NCI-H1417 treated with DMSO at 0.1 percent for 48 hours (cell line): ENCODE results near the gene EFNB3.
A peak's percentile ranks its signal among the peaks of the same experiment; 100 is the strongest.

Source experiments
- DNase-seq: peaks from one replicate; lab custom pipeline; 2025; lab: John Stamatoyannopoulos, UW

Gene EFNB3, protein sequence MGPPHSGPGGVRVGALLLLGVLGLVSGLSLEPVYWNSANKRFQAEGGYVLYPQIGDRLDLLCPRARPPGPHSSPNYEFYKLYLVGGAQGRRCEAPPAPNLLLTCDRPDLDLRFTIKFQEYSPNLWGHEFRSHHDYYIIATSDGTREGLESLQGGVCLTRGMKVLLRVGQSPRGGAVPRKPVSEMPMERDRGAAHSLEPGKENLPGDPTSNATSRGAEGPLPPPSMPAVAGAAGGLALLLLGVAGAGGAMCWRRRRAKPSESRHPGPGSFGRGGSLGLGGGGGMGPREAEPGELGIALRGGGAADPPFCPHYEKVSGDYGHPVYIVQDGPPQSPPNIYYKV

DNA sequence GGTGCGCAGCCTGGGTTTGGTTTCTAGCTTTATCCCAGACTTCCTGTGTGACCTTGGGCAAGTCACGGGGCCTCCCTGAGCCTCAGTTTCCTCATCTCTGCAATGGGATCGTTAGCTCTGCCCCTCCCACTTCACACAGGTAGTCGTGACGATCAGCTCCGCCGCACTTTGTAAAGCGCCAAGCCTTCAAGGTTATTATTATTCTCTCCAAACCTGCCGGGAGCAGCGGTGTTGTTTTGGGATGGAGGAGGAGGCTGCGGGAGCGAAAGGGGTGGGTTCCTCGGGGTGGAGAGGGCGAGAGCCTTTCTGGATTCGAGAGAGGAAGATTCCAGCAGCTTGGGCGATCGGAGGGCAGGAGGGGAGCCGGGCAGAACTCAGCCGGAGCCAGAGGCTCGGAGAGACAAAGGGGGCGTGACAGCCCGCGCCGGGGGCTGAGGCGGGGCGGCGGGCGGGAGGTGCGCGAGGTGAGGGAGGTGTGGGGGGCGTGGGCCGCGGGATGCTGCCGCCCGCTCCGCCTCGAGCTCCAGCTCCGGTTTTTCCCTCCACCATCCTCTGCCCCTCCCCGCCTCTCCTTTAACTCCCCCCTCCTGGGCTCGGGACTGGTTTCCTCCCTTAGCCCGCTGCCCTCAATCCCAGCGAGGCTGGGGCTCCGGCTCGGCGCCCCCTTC is at the start of gene EFNB3:
EFNB3 (plus strand) TSS at position 602 of the 668 bp plus-strand sequence. CDS start 397 bp downstream, outside the sequence.
- no peak for DNase-seq

DNA sequence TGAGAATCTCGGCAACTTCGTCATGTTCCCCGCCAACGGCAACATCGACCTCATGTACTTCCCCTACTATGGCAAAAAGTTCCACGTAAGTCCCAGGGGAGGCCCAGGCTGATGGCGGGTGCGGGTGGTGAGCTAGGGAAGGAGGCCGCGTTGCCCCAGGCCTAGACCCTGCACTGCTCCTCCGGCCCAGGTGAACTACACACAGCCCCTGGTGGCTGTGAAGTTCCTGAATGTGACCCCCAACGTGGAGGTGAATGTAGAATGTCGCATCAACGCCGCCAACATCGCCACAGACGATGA is 49.5 kb upstream of the EFNB3 start:
- no peak for DNase-seq

DNA sequence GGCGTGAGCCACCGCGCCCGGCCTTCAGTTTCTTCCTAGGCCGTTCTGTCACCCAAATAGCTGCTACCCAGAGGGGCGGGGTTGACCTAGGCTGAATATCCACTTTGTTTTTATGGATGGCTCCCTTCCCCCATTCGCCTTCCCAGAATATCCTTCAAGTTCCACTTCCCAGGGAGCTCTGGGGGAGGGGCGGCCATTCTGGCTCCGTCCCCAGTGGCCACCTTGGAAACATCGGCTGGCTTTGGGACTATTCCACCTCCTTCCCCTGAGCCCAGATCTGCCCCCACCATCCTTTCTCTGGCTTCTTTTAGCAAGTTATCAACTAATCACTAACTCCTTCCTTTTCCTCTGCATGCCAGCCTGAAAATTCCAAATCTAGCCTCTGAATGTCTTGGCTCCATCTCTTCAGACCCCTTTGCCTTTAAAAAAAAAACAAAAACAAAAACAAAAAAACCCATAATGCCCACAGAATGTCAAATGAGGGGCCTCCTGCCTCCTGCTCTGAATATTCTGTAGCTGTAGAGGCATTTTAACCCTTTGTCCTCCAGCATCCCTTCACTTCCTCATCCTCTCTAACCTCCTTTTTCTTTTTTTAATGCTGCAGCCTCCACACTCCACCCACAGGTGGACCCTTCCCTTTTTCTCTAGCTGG is 47.9 kb upstream of the EFNB3 start:
- DNase-seq = no peak

DNA sequence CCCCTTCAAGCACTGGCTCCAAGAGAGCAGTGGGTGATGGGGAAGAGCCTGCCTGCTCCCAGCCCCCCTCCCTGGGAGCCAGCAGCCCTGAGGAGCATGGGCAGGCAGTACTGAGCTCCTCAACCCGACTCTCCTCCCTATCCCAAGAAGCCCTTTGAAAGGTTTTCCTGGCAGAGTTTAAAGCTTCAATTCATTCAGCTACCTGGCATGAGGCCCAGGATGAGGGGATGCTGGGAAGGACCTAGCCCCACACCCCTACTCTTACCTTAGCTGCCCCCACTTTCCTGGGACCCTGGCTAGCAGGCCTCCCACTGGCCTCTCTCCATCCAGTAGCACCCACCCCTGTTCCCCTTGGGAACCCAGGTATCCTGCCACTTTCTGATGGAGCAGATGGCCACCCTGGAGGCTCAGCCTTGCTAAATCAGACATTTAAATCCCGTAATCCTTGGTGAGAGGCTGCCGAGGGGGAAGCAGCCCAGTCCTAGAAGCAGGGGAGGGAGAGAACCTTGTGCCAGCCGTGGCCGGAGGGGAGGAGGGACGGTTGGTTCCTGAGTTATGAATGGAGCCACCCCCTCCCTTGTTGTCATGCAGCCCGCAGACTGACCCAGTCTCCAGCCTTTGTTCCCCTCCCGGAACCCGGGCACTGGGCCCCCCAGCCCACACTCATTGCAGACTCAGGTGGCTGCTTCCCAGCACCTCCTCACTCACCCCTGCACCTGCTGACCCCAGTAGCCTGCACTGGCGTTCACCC is 37.2 kb upstream of the EFNB3 start:
- DNase-seq = no peak

DNA sequence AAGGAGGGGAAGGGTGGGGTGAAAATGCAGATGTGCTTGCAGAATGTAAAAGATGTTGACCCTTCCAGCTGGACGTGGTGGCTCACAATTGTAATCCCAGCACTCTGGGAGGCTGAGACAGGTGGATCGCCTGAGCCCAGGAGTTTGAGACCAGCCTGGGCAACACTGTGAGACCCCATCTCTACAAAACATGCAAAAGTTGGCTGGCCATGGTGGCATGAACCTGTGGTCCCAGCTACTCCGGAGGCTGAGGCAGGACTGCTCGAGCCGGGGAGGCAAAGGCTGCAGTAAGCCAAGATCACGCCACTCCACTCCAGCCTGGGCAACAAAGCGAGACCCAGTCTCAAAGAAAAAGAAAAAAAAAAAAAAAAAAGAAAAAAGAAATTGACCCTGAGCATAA is 36.5 kb upstream of the EFNB3 start:
- DNase-seq = no peak

DNA sequence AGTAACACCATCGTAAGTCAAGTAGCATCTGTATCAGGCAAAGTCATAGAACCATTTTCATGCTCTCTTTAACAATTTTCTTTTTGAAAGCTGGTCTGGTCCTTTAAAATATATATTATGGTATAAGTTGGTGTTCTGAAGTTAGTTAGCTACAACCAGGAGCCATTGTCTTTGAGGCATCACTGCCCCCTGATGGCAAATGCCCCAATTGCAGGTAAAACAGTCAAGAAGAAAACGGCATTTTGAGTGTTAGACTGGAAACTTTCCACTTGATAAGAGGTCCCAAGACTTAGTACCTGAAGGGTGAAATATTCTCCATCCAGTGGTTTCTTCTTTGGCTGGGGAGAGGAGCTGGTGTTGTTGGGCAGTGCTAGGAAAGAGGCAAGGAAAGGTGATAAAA is 31.8 kb upstream of the EFNB3 start:
- no peak for DNase-seq

DNA sequence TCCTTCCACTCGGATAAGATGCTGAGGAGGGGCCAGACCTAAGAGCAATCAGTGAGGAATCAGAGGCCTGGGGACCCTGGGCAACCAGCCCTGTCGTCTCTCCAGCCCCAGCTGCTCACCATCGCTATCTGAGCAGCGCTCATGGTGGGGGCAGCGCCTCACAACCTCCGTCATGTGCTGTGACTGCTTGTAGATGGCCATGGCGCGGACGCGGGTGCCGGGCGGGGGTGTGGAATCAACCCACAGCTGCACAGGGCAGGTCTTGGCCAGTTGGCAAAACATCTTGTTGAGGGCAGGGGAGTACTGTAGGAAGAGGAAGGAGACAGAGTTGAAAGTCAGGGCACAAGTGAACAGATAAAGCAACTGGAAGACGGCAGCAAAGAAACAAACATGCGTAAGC is 30.1 kb upstream of the EFNB3 start:
- DNase-seq = no peak

DNA sequence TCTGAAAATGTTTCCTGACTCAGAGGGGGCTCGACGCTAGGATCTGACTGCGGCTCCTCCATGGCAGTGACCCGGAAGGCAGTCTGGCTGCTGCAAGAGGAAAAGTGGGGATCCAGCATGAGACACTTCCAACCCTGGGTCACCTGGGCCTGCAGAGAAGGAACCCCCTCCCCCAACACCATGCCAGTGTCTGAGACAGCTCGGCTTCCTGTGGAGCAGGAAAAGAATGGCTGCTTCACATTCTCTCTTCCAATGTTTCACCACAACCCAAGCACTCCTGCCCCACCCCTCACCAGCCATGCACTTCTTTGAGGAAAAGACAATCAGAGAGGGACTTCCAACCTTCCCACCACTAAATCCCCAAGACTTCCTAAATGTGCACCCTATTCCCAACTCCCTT is 28.5 kb upstream of the EFNB3 start:
- DNase-seq = no peak

DNA sequence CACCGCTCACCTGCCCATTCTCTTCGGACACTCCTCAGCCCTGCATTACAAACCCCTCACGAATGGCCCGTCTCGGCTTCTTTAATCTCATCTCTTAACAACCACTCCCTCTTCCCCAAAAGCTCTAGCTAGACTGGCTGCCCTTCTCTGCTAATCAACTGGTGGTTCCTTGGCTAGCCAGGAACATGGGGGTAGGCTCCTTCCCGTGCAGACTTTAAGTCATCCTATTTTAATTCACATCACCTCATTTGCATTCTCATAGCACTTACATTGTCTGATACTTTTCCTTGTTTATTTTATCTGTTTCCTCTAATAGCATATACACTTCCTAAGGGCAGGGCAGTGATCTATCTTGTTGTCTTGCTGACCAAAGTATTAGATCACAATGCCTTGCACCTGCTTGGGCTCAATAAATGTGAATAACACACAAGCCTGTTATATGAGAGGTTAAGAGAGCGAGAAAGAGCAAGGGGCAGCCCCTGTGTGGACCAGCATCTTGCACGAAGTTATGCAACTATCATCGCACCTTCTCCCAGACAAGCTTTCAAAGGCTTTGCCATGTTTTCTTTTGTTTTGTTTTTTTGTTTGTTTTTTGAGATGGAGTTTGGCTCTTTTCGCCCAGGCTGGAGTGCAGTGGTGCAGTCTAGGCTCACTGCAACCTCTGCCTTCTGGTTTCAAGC is 27.5 kb upstream of the EFNB3 start:
- no peak for DNase-seq

DNA sequence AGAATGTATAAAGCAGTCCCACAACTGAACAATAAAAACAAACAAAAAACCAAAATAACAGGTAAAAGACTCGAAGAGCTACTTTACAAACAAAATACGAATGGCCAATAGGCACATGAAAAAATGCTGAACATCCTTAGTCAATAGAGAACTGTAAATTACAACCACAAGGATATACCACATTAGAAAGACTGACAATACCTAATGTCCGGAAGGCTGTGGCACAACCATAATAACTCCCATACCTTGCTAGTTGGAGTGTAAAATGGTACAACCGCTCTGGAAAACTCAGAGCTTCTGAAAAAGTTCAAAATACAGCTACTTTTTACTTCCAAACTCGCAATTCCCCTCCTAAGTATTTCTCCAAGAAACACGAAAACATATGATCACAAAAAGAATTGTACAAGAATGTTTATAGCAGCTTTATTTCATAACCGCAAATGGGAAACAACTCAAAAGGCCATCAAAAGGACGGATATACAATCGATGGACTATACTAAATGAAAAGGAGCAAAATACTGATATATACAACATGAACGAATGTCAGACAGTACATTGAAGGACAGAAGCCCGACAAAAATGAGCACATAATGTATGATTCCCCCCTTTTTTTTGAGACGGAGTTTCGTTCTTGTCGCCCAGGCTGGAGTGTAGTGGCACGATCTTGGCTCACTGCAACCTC is 20.0 kb upstream of the EFNB3 start:
- DNase-seq = no peak

DNA sequence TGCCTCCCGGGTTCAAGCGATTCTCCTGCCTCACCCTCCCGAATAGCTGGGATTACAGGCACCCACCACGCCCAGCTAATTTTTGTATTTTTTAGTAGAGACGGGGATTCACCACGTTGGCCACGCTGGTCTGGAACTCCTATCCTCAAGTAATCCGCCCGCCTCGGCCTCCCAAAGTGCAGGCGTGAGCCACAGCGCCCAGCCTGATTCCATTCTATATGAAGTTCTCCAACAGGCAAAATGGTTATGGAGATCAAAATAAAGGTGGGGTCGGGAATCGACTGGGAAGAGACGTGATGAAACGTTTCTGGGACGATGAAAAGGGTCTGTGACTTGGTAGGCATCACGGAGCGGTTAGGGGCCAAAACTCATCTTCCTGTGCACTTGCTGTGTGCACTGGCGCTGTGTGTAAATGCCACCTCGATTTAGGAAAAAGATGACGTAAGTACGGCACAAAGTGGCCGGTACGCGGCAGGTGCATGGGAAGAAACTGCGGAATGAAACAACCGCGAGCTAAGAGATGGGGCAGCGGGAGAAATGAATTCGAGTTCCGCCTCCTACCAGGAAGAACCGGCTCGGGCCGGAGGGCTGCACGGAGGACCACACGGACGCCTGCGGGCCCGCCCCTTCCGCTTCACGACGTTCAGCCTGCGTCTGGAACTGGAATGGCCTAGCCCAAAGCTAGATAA is 19.3 kb upstream of the EFNB3 start:
- no peak for DNase-seq

DNA sequence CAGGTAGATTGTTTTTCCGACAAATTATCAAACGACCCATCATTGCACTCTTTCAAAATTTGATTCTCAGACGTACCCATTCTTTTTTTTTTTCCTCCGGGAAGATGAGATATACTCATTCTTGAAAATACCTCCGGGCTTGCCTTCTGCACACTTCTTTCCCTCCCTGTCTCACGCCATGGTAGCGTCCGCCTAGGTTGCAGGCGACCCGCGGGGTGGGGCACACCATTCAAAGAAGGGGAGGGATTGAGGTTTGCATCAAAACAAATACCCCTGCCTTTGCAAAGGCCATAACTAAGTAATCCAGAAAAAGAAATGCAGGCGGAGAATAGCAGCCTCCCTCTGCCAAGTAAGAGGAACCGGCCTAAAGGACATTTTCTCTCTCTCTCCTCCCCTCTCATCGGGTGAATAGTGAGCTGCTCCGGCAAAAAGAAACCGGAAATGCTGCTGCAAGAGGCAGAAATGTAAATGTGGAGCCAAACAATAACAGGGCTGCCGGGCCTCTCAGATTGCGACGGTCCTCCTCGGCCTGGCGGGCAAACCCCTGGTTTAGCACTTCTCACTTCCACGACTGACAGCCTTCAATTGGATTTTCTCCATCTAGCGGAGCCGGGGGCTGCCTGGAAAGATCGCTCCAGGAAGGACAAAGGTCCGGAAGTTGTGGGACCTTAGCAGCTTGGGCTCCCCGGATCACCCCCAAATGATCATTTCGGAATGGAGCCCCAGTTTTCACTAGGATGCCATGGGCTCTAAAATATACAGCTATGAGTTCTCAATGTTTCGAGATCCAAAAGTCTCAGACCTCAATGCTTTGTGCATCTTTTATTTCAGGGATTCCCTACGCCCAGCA is 18.6 kb upstream of the EFNB3 start:
- peak; percentile 79 for DNase-seq

DNA sequence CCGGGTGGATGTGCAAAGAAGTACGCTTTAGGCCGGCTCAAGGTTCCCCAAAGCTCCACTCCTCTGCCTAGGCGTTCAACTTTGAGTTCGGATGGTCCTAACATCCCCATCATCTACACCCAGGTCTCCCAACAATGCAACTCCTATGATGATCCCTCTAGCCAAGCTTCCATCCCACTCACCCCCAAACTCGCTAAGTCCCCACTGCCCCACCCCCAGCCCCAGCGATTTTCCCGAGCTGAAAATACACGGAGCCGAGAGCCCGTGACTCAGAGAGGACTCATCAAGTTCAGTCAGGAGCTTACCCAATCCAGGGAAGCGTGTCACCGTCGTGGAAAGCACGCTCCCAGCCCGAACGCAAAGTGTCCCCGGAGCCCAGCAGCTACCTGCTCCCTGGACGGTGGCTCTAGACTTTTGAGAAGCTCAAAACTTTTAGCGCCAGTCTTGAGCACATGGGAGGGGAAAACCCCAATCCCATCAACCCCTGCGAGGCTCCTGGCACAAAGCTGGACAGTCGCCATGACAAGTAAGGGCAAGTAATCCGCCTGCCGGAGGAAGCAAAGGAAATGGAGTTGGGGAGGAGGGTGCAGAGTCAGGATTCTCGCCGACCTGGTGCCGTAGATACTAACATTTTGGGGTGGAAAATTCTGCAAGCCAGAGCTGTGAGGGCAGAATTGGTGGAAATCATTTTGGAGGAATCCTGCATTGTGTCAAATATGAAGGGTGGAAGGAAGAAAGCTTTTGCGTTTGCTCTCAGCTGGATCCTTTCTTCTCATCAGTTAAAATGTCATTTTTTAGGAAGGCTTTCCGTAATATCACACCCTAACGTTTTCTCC is 17.7 kb upstream of the EFNB3 start, which contains the start of gene TP53:
TP53 (minus strand) TSS at position 419 of the 836 bp plus-strand sequence. CDS start 10,896 bp downstream, outside the sequence.
- DNase-seq = peak; percentile 38

DNA sequence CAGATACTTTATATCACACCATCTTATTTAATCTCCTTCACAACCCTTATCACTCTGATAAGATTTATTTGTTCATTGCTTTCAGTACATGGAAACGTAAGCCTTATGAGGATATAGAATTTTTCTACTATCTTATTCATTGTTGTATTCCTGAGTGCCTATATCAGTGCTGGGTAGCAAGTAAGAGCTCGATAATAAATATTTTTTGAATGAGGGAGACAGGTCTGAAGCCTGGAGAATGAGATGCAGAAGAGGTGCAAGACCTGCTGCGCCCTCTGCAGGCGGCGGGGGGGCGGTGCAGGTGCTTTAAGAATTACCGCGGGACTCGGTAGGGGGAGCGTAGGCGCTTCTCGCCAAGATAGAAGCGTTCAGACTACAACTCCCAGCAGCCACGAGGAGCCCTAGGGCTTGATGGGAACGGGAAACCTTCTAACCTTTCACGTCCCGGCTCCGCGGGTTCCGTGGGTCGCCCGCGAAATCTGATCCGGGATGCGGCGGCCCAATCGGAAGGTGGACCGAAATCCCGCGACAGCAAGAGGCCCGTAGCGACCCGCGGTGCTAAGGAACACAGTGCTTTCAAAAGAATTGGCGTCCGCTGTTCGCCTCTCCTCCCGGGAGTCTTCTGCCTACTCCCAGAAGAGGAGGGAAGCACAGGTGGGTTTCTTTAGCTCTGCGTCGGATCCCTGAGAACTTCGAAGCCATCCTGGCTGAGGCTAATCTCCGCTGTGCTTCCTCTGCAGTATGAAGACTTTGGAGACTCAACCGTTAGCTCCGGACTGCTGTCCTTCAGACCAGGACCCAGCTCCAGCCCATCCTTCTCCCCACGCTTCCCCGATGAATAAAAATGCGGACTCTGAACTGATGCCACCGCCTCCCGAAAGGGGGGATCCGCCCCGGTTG is 16.8 kb upstream of the EFNB3 start, which contains the start of gene WRAP53:
WRAP53 (plus strand) TSS at position 570 of the 900 bp plus-strand sequence; CDS start at position 742, 172 bp downstream.
- peak; percentile 78 for DNase-seq

DNA sequence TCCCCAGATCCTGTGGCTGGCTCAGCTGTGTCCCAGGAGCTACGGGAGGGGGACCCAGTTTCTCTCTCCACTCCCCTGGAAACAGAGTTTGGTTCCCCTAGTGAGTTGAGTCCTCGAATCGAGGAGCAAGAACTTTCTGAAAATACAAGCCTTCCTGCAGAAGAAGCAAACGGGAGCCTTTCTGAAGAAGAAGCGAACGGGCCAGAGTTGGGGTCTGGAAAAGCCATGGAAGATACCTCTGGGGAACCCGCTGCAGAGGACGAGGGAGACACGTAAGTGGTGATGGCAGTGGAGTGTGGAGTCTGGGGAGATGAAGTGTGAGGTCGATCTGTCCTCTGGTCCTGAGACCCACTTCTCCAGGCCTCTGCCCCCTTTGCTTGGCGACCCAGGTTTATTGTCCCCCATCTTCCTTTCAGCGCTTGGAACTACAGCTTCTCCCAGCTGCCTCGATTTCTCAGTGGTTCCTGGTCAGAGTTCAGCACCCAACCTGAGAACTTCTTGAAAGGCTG is 16.1 kb upstream of the EFNB3 start:
- DNase-seq = no peak

DNA sequence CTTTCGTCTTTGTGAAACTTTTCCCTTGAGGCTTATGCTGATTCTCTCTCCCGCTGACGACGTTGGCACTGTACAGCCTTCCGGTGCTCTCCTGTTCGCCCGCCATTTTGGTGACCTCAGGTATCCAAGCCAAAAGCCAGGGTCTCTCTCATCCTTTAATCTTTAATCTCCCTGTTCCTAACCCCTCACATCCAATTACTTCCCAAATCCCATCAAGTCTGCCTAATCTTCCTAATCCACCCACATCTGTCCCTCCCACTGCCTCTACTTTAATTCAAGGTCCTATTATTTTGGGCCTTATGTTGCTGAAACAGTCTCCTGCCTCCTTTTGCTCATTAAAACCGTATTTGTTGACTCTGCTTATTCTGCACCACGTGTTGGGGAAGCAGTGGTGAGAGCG is 9.4 kb upstream of the EFNB3 start:
- DNase-seq = no peak

DNA sequence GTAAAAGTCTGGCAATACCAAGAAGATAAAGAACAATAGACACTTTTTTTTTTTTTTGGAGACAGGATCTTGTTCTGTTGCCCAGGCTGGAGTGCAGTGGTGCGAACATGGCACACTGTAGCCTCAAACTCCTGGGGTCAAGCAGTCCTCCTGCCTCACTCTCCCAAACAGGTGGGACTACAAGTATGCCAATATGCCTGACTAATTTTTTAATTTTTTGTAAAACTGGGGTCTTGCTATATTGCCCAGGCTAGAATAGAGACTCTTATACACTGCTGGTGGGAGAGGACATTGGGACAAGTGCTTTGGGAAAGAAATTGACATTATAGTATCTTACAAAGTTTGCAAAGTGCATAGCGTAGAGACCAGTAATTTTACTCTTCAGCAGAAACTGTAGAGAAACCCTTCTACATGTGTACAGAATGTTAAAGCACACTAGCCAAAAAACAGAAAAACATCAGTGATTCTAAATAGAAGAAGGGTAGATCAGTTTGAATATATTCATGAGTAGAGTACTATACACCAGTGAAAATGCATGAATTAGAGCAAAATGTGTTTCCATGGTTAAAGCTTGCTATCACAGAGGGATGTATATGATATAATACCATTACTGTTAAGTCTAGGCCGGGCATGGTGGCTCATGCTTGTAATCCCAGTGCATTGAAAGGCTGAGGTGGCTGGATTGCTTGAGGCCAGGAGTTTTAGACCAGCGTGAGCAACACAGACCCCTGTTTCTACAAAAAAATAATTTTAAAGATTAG is 7.0 kb upstream of the EFNB3 start:
- DNase-seq = no peak
